ENCODE data around the gene NKIRAS2.

DNA sequence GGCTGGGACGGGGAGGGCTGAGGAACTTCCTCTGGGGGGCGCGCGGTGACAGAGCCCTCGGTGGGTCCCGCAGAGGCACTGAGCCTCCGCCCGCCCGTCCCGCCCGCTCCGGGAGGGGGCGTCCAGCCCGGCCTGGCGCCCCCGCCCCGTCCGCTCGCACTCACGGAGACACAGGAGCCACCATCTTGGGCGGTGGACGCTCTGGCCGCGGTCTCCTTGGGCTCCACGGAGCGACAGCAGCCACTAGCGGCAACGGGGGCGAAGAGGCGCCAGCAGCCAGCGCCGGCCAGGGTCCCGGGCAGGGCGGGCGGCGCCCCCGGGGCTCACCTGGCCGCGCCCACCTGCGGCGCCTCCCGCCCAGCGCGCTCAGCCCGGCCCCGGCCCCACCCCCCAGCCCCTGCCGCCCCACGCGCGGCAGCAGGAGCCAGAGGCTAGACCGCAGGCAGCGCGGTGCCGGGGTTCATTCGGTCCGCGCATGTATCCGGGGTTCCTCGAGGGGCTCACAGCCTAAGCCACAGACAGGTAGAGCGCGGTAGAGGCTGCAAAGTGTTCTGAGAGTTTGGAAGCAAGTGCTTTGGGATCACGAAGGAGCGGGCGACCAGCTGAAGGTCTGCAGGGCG, 30.6 kb downstream of the NKIRAS2 start, which contains the start of gene C17orf113:
- TF ChIP-seq, protein P1, sequence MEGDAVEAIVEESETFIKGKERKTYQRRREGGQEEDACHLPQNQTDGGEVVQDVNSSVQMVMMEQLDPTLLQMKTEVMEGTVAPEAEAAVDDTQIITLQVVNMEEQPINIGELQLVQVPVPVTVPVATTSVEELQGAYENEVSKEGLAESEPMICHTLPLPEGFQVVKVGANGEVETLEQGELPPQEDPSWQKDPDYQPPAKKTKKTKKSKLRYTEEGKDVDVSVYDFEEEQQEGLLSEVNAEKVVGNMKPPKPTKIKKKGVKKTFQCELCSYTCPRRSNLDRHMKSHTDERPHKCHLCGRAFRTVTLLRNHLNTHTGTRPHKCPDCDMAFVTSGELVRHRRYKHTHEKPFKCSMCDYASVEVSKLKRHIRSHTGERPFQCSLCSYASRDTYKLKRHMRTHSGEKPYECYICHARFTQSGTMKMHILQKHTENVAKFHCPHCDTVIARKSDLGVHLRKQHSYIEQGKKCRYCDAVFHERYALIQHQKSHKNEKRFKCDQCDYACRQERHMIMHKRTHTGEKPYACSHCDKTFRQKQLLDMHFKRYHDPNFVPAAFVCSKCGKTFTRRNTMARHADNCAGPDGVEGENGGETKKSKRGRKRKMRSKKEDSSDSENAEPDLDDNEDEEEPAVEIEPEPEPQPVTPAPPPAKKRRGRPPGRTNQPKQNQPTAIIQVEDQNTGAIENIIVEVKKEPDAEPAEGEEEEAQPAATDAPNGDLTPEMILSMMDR (tag by site-specific recombination; IDR thresholded peaks at IDR 0.05), result peak; percentile 94
- TF ChIP-seq ZNF223 (tag by site-specific recombination; IDR thresholded peaks at IDR 0.05), result no peak
- TF ChIP-seq ZNF274 (IDR thresholded peaks at IDR 0.05; ENCODE audit: low read length), result no peak
- TF ChIP-seq ZNF274 (tag by site-specific recombination; IDR thresholded peaks at IDR 0.05; ENCODE audit: borderline replicate concordance), result no peak
- peak; percentile 82; the same call in 1 of the 2 replicates for TF ChIP-seq ZSCAN30 (tag by site-specific recombination; IDR thresholded peaks at IDR 0.05)
- peak; percentile 31; the same call in 1 of the 2 replicates for TF ChIP-seq KLF1 (tag by site-specific recombination; IDR thresholded peaks at IDR 0.05)

All from HEK293 (cell line).